Type B pancreatic cell (in vitro differentiated cells): Measurements from ENCODE around the gene DCAKD. TPM values are rescaled to one million over a fixed set of nuclear protein-coding genes. Genes with fewer than 3 reads are reported as not detected.

Experiments
- DNase-seq: peaks from one replicate; pipeline ENCODE4 v3.0.0; 2021; ENCODE audit warnings: mixed read lengths; ENCODE audit not compliant: unreplicated experiment; ENCODE audit errors: extremely low spot score
- H3K27ac Mint-ChIP-seq: 2 replicates; pipeline ENCODE4 v1.8.0; 2021; ENCODE audit warnings: mild to moderate bottlenecking, mixed read lengths
- H3K27me3 Mint-ChIP-seq: 2 replicates; pipeline ENCODE4 v1.8.0; 2021; ENCODE audit warnings: mixed read lengths
- H3K36me3 Mint-ChIP-seq: 2 replicates; pipeline ENCODE4 v1.8.0; 2021; ENCODE audit warnings: mixed read lengths
- H3K4me1 Mint-ChIP-seq: one replicate; pipeline ENCODE4 v1.8.0; 2021; ENCODE audit warnings: mixed read lengths; ENCODE audit not compliant: unreplicated experiment
- H3K4me3 Mint-ChIP-seq: 2 replicates; pipeline ENCODE4 v1.8.0; 2021; ENCODE audit warnings: mild to moderate bottlenecking, mixed read lengths
- H3K9me3 Mint-ChIP-seq: 2 replicates; pipeline ENCODE4 v1.8.0; 2021; ENCODE audit warnings: mixed read lengths
- CTCF ChIP-seq: fragments of 200-600 bp; sonication (generic); conservative IDR thresholded peaks from 2 replicates; pipeline ENCODE4 v1.5.0; 2021; ENCODE audit warnings: antibody characterized with exemption, mild to moderate bottlenecking
- total RNA-seq: library from RNA; stranded (reverse); gene quantifications from 2 replicates; pipeline ENCODE4 v1.2.1, GENCODE V29; 2021; ENCODE audit warnings: low replicate concordance

Gene DCAKD
- total RNA-seq, 1 donor from 2014 or later = 57.5 TPM

DNA sequence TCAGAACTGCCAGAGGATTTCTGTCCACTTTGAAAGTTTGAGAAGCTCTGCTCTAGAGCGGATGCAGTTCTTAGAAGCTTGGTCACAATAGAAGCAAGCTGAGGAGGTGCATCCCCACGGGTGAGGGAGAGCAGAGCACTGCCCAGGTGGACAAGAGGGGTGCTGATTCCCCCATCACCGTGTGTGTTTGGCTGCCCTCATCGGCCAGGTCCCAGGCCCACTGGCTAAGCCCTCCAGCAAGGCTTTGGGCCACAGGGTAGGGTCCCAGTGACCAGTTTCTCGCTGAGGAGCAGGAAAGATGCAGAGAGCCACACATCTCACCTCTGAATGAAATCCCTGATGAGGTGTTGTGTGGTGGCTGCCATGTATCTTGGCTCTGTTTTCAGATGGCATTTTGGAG is 36.5 kb upstream of the DCAKD start:
- no peak for DNase-seq
- Mint-ChIP-seq H3K9me3 (no peaks in the 10 kb centered on the region), H3K36me3 (peaks cover 18% of the 10 kb centered on the region), H3K4me1 (no peaks in the 10 kb centered on the region), H3K4me3 (no peak overlapping the region), H3K27ac (no peak overlapping the region), H3K27me3 (no peaks in the 10 kb centered on the region)
- TF ChIP-seq CTCF = no peak

GRCh38 chr17:45087504-45087975 is 36.1 kb upstream of the DCAKD start:
- no peaks in the 10 kb centered on the region for H3K4me1 Mint-ChIP-seq
- H3K27ac Mint-ChIP-seq = no peak overlapping the region
- H3K4me3 Mint-ChIP-seq = no peak overlapping the region
- no peak for DNase-seq
- no peak for TF ChIP-seq CTCF
- peaks cover 17% of the 10 kb centered on the region for H3K36me3 Mint-ChIP-seq
- H3K27me3 Mint-ChIP-seq = no peaks in the 10 kb centered on the region
- H3K9me3 Mint-ChIP-seq = no peaks in the 10 kb centered on the region

DNA sequence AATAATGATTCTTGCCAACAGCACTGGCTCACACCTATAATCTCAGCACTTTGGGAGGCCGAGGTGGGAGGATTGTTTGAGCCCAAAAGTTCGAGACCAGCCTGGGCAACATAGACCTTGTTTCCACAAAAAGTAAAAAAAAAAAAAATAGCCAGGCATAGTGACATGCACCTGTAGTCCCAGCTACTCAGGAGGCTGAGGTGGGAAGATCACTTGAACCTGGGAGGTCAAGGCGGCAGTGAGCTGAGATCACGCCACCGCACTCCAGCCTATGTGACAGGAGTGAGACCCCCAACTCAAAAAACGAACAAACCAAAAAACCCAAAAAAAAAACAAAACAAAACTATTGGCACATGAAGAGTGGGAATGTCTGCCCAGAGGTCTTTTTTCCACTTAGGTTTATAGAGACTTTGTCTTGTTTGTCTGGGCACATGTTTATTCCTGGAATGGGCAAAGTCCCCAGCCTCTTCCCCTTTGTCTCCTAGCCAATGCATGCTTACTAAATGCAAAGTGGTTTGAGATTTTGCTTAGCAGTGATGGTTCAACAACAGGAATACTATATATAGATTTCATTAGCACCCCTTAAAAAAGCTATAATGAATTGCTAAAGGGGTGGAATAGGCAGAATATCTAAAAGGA is 35.6 kb upstream of the DCAKD start:
- Mint-ChIP-seq H3K4me1 (no peaks in the 10 kb centered on the region), H3K27ac (no peak overlapping the region), H3K27me3 (no peaks in the 10 kb centered on the region), H3K9me3 (no peaks in the 10 kb centered on the region), H3K4me3 (no peak overlapping the region), H3K36me3 (peaks cover 14% of the 10 kb centered on the region)
- no peak for TF ChIP-seq CTCF
- no peak for DNase-seq

DNA sequence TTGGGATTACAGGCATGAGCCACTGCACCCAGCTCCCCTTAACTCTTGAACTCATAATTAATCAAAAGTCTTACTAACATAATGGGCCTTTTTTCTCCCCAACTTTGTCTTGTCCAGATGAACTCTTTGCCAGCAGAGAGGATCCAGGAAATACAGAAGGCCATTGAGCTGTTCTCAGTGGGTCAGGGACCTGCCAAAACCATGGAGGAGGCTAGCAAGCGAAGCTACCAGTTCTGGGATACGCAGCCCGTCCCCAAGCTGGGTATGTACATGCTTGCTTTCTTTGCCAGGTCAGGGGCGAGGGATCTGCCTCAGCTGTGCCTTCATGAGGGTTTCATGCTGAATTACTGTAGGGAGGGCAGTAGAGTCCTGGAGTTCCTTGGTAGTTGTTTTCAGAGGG is 35.0 kb upstream of the DCAKD start:
- H3K9me3 Mint-ChIP-seq = no peaks in the 10 kb centered on the region
- H3K36me3 Mint-ChIP-seq = peaks cover 12% of the 10 kb centered on the region
- no peak for TF ChIP-seq CTCF
- no peak overlapping the region for H3K4me3 Mint-ChIP-seq
- no peaks in the 10 kb centered on the region for H3K27me3 Mint-ChIP-seq
- H3K27ac Mint-ChIP-seq = no peak overlapping the region
- DNase-seq = no peak
- no peaks in the 10 kb centered on the region for H3K4me1 Mint-ChIP-seq

DNA sequence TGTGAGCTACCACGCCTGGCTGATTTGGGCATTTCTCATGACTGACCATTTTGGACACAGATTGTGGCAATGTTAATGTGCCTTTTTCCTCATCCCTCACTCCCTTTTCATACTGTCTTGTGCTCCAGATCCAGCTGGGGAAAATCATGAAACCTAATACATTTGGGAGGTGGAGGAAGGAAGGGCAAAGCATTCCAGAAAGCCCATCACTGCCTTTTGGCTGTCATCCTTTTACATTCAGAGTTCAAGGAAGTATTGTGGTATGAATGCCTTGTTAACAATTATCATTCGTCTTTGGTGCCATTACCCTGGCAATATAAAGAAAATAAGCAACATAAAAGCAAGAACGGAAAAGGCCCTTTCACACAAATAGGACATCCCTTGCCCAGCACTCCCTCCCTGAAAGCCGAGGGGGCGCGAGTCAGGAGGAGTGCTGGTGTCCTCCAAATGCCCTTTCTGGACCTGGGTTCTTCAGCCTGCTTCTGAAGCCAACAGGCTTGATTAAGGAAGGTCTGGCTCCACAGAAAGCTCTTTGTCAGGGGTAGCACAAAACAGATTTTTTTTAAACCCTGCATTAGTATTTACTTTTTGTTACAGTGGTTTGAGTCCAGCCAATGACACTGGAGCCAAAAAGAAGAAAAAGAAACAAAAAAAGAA is 29.7 kb upstream of the DCAKD start:
- no peak overlapping the region for H3K4me3 Mint-ChIP-seq
- DNase-seq = no peak
- peaks cover 6% of the 10 kb centered on the region for H3K36me3 Mint-ChIP-seq
- no peaks in the 10 kb centered on the region for H3K27me3 Mint-ChIP-seq
- no peaks in the 10 kb centered on the region for H3K4me1 Mint-ChIP-seq
- TF ChIP-seq CTCF = no peak
- H3K27ac Mint-ChIP-seq = no peak overlapping the region
- H3K9me3 Mint-ChIP-seq = no peaks in the 10 kb centered on the region
